Activated CD4-positive, alpha-beta T cell treated with anti-CD3 and anti-CD28 coated beads, Interleukin-2, Interleukin-4, amounts not matched to agents 100 ng/mL and 50 ng/mL, durations not matched to agents 16 hours and 8 hours (primary cell): ENCODE measurements around the gene ZNF407.

Source experiments
- DNase-seq: peaks from one replicate; pipeline ENCODE4 v3.0.0-alpha.2; 2020; ENCODE audit warnings: low spot score

ZNF407 gene

GRCh38 chr18:74724186-74724585 is 126.5 kb downstream of the ZNF407 start:
- DNase-seq = no peak

DNA sequence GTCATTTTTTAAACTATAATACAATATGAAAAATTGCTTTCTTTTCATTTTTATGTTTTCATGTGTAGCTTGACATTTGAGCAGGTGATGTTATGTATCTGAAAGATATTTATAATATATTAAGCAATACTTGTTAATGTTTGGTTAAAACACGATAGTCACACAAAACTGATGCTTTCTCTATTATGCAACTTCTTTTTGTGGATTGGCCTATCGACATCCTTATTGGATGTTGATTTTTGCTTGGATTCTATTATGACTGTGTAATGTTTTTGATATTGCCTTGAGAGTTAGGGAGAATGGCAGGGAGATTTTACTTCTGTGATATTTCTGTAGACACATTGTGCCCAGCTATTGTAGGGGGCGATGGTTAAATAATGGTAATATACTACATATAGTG is 128.0 kb downstream of the ZNF407 start:
- no peak for DNase-seq

DNA sequence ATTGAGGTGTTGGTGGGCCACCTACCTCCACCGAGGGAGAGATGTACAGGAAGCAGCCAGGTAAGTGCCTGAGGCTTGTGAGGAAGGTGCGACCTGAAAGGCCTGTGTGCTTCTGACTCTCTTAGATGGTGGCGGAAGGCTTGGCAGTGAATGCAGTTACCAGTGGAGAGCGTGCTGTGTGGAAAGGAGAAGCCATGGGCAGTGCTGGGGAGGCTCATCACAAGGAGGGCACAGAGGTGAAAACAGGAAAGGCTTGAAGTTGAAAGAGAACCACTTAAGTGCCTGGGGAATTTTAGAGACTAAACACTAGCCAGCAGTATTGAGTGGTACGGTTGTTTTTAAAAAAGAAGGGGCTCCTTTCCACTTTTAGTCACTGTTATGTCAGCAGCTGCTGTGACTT is 130.9 kb downstream of the ZNF407 start:
- no peak for DNase-seq

DNA sequence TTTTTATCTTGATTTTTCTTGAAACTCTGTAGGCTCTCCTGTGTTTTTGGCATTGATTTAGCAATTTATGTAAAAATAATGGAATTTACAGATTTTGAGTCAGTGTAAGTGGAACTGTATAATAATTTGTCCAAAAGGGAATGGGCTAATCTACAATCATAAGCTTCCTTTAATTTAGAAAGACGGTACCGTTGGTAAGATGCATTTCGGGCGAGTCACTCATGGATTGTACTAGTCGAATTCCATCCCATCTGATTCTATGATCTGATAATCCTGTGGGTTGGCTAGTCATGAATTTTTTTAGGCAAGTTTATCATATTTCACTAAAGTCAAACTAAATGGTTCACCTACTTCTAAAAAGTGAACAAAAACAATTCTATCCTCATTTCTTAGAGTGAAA is 133.4 kb downstream of the ZNF407 start:
- no peak for DNase-seq

DNA sequence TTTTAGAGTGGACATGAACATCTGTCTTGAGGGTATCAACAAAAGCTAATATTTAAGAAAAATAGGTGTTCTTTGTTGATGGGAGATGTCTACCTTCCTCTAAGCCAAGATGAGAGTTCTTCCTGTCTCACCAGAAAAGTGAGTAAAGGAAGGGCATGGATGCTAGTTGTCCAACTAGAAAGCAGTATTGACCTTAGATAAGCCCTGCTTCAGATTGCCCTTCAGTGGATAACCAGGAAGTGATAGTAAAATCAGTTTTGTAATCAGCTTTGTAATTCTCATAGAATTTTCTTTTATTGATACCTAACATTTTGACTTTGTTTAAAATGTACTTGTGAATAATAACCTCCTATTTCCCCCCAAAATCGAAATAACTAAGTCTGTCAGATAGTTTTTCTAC is 134.7 kb downstream of the ZNF407 start:
- DNase-seq = no peak

- DNase-seq = no peak
Measured at GRCh38 chr18:74733598-74733997, 135.9 kb downstream of the ZNF407 start.

DNA sequence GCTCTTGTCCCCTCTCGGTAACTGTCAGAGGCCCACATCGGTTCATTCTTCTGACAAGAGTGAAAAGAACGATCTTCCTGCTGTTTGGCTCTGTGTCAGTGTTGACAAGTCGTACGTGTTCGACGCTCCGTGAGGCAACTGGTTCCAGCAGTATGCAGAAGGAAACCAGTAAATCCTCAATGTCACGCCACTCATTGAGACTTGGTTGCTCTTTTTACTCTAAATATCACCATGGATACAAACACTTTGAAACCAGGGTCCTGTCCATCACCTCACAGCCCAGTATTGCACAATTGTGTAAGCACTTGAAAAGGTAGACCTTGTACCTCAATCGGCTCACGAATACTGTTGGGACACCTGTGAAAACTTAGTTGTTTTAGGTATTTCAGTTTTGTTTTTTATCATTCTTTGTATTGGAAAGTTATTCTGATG is 136.4 kb downstream of the ZNF407 start:
- no peak for DNase-seq

GRCh38 chr18:74739926-74740325 is 142.3 kb downstream of the ZNF407 start:
- no peak for DNase-seq

DNA sequence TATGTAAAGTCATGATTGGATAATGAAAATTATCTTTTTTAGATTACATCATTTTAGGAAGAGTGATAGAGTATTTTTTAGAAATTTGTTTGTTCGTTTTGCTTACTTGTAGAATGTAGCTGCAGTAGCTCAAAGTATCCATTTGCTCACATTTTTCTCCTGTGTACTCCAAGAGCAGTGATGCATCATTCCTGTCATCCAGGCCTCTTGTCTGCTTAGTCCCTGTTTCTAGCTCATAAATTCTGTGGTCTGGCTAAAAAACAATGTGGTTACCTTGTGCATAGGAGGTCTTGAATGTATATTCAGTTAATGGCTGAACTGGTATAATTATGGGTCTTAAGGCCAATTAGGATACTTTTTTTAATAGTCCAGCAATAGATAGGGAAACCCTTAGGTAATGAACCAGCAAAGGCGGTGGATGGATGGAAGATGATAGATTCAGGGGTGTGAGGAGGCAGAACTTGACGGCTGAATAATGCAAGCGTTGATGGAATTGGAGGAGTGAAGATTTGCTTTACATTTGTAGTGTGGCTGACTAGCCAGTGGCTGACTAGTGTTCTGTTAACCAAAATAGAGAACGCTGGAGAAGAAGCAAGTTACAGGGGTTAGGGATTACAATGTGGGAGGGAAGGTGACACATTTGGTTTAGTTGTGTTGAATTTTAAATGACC is 145.0 kb downstream of the ZNF407 start:
- no peak for DNase-seq

DNA sequence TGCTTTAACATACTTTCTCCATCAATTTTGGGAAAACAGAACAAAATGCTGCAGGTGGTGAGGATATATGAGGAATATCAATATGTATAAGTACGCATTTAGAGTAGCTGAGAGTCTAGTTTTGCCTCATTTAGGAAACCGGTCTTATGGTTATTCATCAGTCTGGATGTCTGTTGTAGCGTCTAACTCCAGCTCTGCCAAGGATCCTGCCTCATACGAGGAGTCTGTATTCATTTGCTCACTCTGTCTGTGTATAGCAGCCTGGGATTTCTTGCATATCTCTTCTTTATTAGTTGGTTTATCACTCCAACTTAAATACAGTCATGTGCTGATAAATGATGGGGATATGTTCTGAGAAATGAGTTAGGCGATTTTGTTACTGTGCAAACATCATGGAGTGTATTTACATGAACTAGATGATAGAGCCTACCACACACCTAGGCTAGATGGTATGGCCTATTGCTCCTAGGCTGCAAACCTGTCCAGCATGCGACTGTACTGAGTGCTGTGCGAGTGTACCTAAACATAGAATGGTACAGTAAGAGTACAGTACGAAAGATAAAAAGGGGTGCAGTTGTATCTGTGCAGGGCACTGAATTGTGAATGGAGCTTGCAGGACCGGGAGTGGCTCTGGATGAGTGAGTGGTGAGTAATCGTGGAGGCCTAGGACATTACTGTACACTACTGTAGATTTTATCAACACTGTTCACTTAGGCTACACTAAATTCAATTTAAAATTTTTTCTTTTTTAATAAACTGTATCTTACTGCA is 148.1 kb downstream of the ZNF407 start:
- no peak for DNase-seq

DNA sequence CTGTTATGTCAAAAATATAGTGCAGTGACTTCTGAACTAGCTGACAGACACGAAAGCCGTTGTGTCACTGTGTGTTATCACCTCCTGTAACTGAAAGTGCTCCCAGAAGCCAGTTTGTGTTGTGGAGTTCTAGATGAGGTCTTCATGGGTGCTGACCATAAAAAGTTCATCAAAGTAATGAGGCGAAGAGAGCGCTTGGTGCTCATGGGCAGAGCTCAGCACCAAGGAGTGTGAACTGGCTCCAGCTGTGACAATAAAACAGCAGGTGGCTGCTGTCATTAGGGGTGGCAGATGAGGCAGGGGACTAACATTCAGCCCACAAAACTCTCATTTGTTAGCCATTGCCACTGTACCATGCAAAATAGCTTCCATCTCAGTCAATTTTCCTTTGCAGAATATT is 151.1 kb downstream of the ZNF407 start:
- DNase-seq = no peak

GRCh38 chr18:74758995-74759394 is 161.3 kb downstream of the ZNF407 start:
- DNase-seq = no peak

GRCh38 chr18:74760026-74760425 is 162.4 kb downstream of the ZNF407 start:
- no peak for DNase-seq

DNA sequence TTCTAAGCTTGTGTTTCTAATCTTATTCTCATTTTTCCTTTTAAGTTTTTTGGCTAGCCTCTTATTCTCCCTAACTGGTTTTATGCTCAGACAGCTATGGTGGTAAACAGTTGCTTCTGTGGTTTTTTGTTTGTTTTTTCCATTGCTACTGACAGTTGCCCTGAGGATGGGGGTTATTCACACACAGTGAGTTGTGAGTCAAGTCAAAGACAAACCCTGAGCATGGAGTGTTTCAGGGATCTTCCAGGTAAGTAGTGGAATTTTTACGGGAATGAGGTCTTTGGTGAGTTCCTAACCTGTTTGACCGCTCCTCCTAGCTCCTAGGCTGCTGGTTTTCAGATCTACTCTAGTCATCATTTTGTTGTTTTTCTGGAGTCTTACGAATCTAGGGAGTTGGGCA is 162.8 kb downstream of the ZNF407 start:
- no peak for DNase-seq

DNA sequence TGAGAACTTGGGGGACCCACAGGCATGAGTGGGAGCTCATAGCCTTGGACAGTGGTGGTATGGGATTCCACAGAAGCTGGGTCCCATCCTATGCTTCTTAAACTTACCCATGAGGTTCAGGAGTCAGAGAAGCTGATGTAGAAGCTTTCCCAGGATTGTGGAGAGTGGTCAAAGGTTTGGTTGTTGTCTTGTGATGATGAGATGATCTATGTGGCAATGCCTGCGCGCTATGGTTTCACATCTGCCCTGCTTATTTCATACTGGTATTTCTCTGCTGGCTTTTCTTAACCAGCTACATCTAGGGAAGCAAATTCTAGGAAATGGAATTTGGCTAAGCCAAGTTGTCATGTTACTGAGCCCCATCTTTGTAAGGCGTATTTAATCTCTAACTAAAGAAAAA is 168.6 kb downstream of the ZNF407 start:
- DNase-seq = no peak

- DNase-seq = no peak
Measured at GRCh38 chr18:74768096-74768495, 170.4 kb downstream of the ZNF407 start.

GRCh38 chr18:74773171-74773624 is 175.5 kb downstream of the ZNF407 start:
- DNase-seq = no peak

- DNase-seq = no peak
Measured at GRCh38 chr18:74774486-74774885, 176.8 kb downstream of the ZNF407 start.

GRCh38 chr18:74775239-74775638 is 177.6 kb downstream of the ZNF407 start:
- DNase-seq = no peak

GRCh38 chr18:74778191-74778847 is 180.6 kb downstream of the ZNF407 start:
- no peak for DNase-seq

DNA sequence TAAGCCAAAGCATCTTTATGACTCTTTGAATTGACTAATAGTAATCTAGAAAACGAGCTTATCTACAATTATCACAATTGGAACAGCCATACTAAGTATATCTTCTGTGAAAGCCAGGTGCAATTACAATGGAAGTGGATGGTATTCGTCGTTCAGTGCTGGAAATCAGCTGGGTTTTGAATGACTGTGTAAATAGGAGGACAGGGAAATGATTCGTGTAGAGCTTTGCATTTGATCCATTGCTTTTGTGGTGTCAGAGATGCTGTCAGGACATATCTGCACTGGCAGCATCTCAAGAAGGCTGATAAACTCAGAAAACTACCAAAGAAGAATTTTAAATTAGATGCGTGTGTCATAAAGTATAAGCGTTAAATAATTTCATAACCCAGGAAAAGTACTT is 187.1 kb downstream of the ZNF407 start:
- peak; percentile 9 for DNase-seq

- DNase-seq = no peak
Measured at GRCh38 chr18:74785632-74786031, 188.0 kb downstream of the ZNF407 start.

DNA sequence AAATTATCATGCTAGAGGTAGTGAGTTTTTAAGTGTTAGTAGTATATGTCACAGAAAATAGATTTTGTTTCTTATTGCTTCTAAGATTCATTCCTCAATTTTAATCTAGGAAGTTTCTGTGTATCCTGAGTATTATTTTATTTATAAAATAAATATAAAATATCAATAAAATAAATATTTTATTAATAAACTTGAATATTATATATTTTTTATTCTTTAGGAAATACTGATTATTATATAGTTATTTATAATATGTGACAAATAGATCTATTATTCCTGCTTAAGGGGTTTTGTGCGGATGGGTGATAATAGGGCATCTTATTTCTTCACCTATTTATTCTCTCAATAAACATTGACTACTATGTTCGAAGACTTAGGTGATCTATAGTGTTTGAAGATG is 191.0 kb downstream of the ZNF407 start:
- no peak for DNase-seq
